HG03135 (cell line): ENCODE data around the gene CCDC88B.

Source experiments
- ATAC-seq: cut with Tn5 transposase; IDR thresholded peaks from one replicate; pipeline ENCODE4 v1.9.1; 2021; ENCODE audit warnings: mild to moderate bottlenecking, moderate library complexity; ENCODE audit not compliant: unreplicated experiment

The CCDC88B gene, protein sequence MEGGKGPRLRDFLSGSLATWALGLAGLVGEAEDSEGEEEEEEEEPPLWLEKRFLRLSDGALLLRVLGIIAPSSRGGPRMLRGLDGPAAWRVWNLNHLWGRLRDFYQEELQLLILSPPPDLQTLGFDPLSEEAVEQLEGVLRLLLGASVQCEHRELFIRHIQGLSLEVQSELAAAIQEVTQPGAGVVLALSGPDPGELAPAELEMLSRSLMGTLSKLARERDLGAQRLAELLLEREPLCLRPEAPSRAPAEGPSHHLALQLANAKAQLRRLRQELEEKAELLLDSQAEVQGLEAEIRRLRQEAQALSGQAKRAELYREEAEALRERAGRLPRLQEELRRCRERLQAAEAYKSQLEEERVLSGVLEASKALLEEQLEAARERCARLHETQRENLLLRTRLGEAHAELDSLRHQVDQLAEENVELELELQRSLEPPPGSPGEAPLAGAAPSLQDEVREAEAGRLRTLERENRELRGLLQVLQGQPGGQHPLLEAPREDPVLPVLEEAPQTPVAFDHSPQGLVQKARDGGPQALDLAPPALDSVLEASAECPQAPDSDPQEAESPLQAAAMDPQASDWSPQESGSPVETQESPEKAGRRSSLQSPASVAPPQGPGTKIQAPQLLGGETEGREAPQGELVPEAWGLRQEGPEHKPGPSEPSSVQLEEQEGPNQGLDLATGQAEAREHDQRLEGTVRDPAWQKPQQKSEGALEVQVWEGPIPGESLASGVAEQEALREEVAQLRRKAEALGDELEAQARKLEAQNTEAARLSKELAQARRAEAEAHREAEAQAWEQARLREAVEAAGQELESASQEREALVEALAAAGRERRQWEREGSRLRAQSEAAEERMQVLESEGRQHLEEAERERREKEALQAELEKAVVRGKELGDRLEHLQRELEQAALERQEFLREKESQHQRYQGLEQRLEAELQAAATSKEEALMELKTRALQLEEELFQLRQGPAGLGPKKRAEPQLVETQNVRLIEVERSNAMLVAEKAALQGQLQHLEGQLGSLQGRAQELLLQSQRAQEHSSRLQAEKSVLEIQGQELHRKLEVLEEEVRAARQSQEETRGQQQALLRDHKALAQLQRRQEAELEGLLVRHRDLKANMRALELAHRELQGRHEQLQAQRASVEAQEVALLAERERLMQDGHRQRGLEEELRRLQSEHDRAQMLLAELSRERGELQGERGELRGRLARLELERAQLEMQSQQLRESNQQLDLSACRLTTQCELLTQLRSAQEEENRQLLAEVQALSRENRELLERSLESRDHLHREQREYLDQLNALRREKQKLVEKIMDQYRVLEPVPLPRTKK (N-terminal part only)

GRCh38 chr11:64339754-64340408, at the start of gene CCDC88B:
Gene CCDC88B, plus strand, starts transcription at chr11:64340204. Its CDS starts 63 bp downstream, at chr11:64340267.
- ATAC-seq = peak; percentile 48

DNA sequence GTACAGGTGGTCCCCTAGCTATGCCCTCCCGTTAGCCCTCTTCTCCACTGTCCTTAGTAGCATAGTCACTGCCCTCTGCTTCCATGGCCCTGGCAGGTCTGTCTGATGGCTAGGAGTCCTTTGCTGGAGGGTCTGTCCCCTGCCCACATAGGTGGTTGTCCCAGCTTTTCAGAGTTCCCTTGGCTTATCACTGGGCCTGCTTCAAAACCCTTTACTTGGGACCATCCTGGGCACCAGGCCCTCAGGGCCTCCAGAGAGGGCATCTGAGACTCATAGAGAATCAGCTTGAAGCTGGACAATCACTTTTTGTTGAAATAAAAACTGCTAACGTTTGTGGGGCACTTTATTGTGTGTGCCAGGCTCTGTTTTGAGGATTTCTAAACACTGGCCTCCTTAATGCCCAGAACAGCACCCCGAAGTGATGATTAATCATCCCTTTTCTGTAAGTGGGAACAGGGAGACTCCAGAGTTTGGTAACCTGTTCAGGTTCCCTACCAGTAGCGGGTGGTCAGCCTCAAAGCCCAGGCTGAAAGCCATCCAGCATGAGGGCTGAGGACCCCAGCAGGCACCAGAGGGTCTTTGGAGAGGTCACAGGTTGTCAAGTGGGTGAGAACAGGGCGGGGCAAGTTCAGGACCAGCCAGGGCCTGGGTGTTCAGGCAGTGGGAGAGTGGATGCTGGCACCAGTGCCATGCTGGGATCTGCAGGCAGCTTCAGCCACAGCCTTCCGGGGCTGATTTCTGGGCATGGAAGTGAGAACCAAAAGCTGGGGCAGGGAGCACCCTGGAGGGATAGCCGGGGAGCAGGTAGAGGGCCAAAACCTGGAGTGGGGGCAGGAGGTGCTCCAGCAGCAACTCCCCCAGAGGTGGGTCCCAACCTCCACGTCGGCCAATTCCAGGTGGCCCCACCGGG, 49.4 kb upstream of the CCDC88B start:
- ATAC-seq = no peak

- no peak for ATAC-seq
Measured at GRCh38 chr11:64291262-64291751, 48.7 kb upstream of the CCDC88B start, which contains the start of gene KCNK4. Gene KCNK4, plus strand, starts transcription at chr11:64291302. Its CDS starts 1,717 bp downstream, at chr11:64293019.

GRCh38 chr11:64291752-64292459, 48.1 kb upstream of the CCDC88B start:
- no peak for ATAC-seq

GRCh38 chr11:64292460-64293254, 47.3 kb upstream of the CCDC88B start:
- ATAC-seq = no peak

- ATAC-seq = no peak
Measured at GRCh38 chr11:64294774-64295173, 45.2 kb upstream of the CCDC88B start.

GRCh38 chr11:64295760-64296159, 44.2 kb upstream of the CCDC88B start:
- no peak for ATAC-seq

DNA sequence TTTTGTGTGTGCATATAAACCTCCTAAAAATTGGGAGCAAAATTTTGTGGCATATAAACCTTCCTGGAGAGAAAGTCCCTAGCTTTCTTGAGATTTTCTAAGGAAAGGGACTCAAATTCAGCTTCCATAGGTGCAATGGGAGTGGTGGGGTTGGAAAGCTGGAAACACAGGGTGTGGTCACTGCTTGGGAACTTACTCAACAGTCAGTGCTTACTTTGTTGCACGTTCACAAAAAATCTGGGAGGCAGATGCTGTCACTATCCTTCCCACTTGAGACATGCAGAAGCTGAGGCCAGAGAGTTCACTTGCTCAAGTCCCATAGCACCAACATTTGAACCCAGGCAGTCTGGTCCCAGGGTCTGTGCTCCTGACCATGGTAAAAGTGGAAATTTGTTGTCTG, 43.8 kb upstream of the CCDC88B start:
- ATAC-seq = no peak

DNA sequence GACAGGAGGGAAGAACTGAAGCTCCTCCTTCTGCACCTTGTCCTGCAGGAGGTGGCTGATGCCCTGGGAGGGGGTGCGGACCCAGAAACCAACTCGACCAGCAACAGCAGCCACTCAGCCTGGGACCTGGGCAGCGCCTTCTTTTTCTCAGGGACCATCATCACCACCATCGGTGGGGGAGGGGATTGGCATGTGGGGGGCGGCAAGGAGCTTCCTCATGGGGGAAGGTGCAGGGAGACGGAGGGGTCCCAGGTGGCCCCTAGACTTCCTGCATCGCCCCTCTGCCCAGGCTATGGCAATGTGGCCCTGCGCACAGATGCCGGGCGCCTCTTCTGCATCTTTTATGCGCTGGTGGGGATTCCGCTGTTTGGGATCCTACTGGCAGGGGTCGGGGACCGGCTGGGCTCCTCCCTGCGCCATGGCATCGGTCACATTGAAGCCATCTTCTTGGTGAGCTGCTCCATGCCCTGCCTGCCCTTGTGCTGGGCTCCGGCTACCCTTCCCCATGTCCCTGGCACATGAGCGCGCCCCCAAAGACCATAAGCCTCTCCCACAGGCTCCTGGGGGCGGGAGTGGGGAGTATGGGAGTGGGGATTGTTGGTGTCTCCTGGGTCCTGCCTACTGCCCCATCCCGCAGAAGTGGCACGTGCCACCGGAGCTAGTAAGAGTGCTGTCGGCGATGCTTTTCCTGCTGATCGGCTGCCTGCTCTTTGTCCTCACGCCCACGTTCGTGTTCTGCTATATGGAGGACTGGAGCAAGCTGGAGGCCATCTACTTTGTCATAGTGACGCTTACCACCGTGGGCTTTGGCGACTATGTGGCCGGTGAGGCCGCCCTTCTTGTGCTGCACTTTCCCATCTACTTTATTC, 42.9 kb upstream of the CCDC88B start:
- ATAC-seq = no peak

DNA sequence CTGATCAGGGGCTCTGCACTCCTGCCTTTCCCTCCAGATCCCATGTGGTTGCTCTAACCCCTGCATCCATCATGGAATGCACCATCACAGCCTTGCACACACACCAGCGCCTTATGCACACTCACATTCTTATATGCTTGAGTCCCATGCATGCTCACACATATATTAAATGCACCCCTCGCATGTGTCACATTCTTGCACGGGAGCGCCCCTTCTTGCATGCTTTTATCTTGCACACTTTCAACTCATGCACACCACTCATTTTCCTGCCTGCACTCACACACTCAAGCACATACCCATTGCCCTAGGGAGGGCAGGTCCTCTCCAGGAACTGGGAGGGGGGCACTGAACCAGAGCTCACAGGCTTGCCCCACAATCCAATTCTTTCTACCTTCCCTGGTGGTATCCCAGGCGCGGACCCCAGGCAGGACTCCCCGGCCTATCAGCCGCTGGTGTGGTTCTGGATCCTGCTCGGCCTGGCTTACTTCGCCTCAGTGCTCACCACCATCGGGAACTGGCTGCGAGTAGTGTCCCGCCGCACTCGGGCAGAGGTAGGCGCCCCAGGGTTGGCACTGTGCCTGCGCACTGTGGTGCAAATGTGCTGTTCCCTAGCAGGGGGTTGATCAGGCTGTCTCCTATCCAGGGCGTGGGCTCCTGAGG, 42.2 kb upstream of the CCDC88B start:
- ATAC-seq = no peak

DNA sequence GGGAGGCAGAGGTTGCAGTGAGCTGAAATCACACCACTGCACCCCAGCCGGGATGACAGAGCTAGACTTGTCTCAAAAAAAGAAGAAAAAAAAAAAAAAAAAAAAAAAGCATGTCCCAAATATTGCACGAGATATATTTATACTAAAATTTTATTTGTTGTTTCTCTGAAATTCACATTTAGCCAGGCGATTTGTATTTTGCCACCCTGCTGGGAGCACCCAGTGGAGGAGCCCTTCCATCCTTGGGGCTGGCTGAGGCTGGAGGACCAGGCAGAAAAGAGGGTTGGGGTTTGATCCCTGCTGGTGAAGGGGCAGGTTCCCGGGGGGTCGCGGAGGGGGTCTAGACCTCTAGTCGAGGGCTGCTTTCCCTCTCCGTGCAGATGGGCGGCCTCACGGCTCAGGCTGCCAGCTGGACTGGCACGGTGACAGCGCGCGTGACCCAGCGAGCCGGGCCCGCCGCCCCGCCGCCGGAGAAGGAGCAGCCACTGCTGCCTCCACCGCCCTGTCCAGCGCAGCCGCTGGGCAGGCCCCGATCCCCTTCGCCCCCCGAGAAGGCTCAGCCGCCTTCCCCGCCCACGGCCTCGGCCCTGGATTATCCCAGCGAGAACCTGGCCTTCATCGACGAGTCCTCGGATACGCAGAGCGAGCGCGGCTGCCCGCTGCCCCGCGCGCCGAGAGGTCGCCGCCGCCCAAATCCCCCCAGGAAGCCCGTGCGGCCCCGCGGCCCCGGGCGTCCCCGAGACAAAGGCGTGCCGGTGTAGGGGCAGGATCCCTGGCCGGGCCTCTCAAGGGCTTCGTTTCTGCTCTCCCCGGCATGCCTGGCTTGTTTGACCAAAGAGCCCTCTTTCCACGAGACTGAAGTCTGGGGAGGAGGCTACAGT, 40.8 kb upstream of the CCDC88B start:
- no peak for ATAC-seq

DNA sequence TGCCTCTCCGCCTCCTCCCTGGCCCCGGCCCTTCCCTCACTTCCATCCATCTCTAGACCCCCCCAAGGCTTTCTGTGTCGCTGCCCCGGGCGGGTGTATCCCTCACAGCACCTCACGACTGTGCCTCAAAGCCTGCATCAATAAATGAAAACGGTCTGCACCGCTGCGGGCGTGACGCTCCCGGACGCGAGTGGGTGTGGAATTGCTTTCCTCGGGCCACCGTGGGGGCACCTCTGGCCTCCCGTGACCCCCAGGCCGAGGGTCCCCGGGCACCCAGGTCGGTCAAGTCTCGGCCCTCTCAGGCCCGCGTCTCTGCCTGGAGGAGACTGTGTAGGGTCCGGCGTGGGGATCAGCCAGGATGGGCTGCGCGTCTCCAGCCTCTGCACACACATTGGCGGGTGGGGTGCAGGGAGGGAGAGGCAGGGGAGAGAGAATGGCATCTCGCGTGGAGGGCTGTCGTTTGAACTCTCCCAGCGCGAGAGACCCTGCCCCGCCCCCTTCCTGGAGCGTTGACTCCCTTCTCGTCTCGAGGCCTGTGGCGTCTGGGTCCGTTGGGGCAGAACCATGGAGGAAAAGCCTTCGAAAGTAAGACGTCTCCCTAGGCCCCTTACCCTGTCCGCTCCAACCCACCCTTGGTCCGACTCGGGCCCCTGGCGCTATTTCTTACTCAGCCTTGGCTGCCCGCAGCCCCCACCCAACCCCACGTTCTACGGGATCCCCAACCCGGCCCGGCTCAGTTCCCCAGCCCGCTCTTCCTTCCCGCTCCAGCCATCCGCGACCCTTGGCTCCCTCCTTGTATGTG, 40.0 kb upstream of the CCDC88B start, which contains the start of gene CATSPERZ:
TSS of gene CATSPERZ (plus strand) at position 512 of the 802 bp plus-strand sequence. CDS start at position 565, 53 bp downstream.
- no peak for ATAC-seq

- ATAC-seq = no peak
Measured at GRCh38 chr11:64303109-64304031, 36.6 kb upstream of the CCDC88B start.
